Measurements from ENCODE around the gene NAP1L5. TPM values are rescaled to one million over a fixed set of nuclear protein-coding genes. Genes with fewer than 3 reads are reported as not detected.

The NAP1L5 gene
- total and polyA plus RNA-seq, 2 of the 13 experiments (the other 11 are each of a cell fraction or from before 2014, with no cell fraction given), result 1.3 to 1.6 TPM

DNA sequence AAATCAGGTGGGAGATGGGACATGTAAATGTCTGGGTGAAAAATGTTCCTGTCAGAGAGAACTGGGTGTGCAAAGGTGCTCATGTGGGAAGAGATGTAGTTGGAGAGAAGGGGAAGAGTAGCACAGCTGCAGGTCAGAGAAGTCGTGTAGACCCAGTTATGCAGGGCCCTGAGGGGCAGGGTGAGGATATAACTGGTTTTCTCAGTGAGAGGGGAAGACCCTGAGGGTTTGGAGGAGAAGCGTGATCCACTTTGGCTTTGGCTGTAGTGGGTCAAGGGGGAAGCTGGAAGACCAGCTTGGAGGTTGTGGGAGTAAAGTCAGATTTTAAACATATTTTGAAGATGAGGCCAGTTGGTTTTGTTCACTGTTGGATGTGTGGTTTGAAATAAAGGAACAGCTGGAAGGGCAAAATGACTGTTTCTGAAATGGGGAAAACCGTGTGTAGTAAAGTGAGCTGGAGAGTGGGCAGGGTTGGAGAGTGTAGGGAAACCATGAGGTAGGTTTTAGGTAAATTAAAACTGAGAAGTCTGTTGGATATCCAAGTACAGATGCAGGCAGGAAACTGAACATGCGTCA is 44.2 kb downstream of the NAP1L5 start:
- FAIRE-seq, result no peak
- Histone ChIP-seq H3K36me3 (replicated peaks in 1 of 2; ENCODE audit: control insufficient read depth in 1 of 2, insufficient read depth in 2 of 2, low read length in 2 of 2) (peaks cover 0 to 3% of the 10 kb centered on the region in 2 experiments; a peak in 1 of 5 replicates), H3K9ac (ENCODE audit: insufficient read depth, low read depth, low read length) (no peak overlapping the region), H3K27me3 (ENCODE audit: control insufficient read depth in 1 of 2, insufficient read depth in 2 of 2, low read length in 2 of 2) (no peaks in the 10 kb centered on the region), H2AFZ (ENCODE audit: low read length) (no peak overlapping the region), H4K20me1 (ENCODE audit: insufficient read depth, low read length) (no peaks in the 10 kb centered on the region), H3K79me2 (ENCODE audit: insufficient read depth, low read length) (no peaks in the 10 kb centered on the region), H3K4me3 (replicated peaks in 1 of 3; ENCODE audit: insufficient read depth in 1 of 3, low read depth in 2 of 3, low read length in 3 of 3) (no peak overlapping the region), H3K9me3 (ENCODE audit: low read length) (no peaks in the 10 kb centered on the region), H3K4me1 (ENCODE audit: insufficient read depth, low read length) (no peaks in the 10 kb centered on the region), H3K4me2 (ENCODE audit: low read depth, low read length) (no peak overlapping the region), H3K27ac (ENCODE audit: extremely low read length, insufficient read depth, low read length) (no peak overlapping the region)
- no peak for DNase-seq (ENCODE audit: low spot score)
- ATAC-seq, result no peak
- ChIA-PET POLR2A (no interaction called here), CTCF (ENCODE audit: low intra/inter-chr PET ratio, low total read pairs) (no interaction called here)
- intact Hi-C loops (cut with micrococcal nuclease; ENCODE audit: unreplicated experiment), result no loop called here
- in situ Hi-C loops (cut with HindIII; ENCODE audit: extremely low pct_ligation_motif_present, low pct_unique_long_range_greater_than_20kb), result no loop called here
- TF ChIP-seq ZNF576 (CRISPR knock-in tag; IDR thresholded peaks at IDR 0.05), result no peak
- TF ChIP-seq TCF12 (IDR thresholded peaks at IDR 0.05), result no peak
- no peak for TF ChIP-seq TCF12 (CRISPR knock-in tag; IDR thresholded peaks at IDR 0.05)
- no peak for TF ChIP-seq SNRNP70 (IDR thresholded peaks at IDR 0.05; ENCODE audit: low read depth, low read length)
- no peak for TF ChIP-seq IKZF4 (CRISPR knock-in tag; IDR thresholded peaks at IDR 0.05; ENCODE audit: borderline replicate concordance, low read depth, not compliant biosample characterization)
- TF ChIP-seq NR1H2 (CRISPR knock-in tag; IDR thresholded peaks at IDR 0.05; ENCODE audit: borderline replicate concordance, low read depth), result no peak
- TF ChIP-seq ZNF607 (CRISPR knock-in tag; IDR thresholded peaks at IDR 0.05; ENCODE audit: borderline replicate concordance), result no peak
- no peak for TF ChIP-seq ATF1 (CRISPR knock-in tag; IDR thresholded peaks at IDR 0.05)
- TF ChIP-seq U2AF1 (optimal IDR thresholded peaks at IDR 0.05; ENCODE audit: low read depth, low read length), result no peak
- TF ChIP-seq MNT (IDR thresholded peaks at IDR 0.05), result no peak
- no peak for TF ChIP-seq ZNF816 (CRISPR knock-in tag; IDR thresholded peaks at IDR 0.05; ENCODE audit: borderline replicate concordance)
- no peak for TF ChIP-seq ZNF740 (CRISPR knock-in tag; IDR thresholded peaks at IDR 0.05)
- no peak for TF ChIP-seq ZFP36 (IDR thresholded peaks at IDR 0.05; ENCODE audit: borderline replicate concordance, low read depth, low read length, partially characterized antibody)
- no peak for TF ChIP-seq RORA (CRISPR knock-in tag; IDR thresholded peaks at IDR 0.05)
- no peak for TF ChIP-seq MEF2D (CRISPR knock-in tag; IDR thresholded peaks at IDR 0.05)
- no peak for TF ChIP-seq RBAK (CRISPR knock-in tag; IDR thresholded peaks at IDR 0.05)
- TF ChIP-seq GABPB1 (CRISPR knock-in tag; IDR thresholded peaks at IDR 0.05), result no peak
- no peak for TF ChIP-seq JUN (CRISPR knock-in tag; IDR thresholded peaks at IDR 0.05)
- no peak for TF ChIP-seq CHCHD3 (CRISPR knock-in tag; IDR thresholded peaks at IDR 0.05)
- BruUV-seq (replicated peaks), result no TSS peak
- WGBS (ENCODE audit: low lambda C conversion rate), result 81% methylated on average over 4 of the region's 4 CpGs

Measured in HepG2 (cell line).